Measurements from ENCODE around the gene RFX1. TPM values are rescaled to one million over a fixed set of nuclear protein-coding genes. Genes with fewer than 3 reads are reported as not detected.
A peak's percentile ranks its signal among the peaks of the same experiment; 100 is the strongest.

RFX1 gene
- total RNA-seq (2021) = 20.4 to 23.2 TPM (median 21.4 TPM) in 3 replicates
- Bru-seq, nascent RNA = percentile 48 among the genes with signal in this experiment
- long read RNA-seq, experiment 1, partial matches to known transcripts = 4 of 6 reads
- long read RNA-seq, experiment 1, other reads (novel, unspliced or antisense) = 2 of 6 reads
- long read RNA-seq, experiment 2, partial matches to known transcripts = 31 of 38 reads
- long read RNA-seq, experiment 2, other reads (novel, unspliced or antisense) = 7 of 38 reads
- long read RNA-seq, experiment 3 = 0 reads

DNA sequence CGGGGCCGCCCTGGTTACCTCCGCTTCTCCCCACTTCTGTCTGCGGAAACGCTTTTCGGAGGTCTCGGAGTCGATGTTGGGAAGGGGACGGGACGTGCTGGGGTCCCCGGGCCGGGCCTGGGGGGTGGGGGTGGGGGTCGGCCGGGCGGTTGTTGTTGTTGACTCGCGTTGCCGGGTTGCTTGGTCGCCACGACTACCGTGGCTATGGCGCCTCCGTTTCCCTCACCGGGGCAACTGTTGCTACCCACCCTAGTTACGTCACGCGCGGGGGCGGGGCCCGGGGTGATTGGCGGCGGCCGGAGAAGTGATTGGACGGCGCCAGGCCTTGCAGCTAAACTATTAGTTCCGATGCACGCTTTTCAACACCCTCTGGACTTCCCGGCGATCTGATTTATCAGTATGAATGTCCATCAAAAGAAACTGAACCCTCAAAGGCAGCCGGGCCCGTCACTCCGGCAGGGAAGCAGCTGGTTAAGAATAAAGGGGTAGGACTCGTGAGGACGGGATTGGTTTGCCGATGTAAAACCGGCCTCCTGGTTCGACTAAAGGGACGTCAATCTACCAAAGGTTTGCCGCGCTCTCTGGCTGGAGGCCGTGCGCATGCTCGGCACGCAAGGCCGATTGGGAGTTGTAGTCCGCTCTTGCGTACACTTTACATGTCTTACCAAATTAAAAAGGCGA lies at the start of gene RFX1:
Gene RFX1 (minus strand): TSS at position 236 of the 681 bp plus-strand sequence. CDS start 12,477 bp downstream, outside the sequence.
- ATAC-seq (peak; percentile 85), DNase-seq (ENCODE audit: low spot score) (peak; percentile 100)
- ChIA-PET CTCF (interaction anchor here (0.6 to 3.0 kb wide), 10 partner anchors 13 to 130 kb away, joined by 3 to 19 read pairs (median 8); partner anchors contain the start of genes ASF1B, IL27RA and MISP3), POLR2A (interaction anchor here (0.5 to 1.8 kb wide), 5 partner anchors 25 to 105 kb away, joined by 3 to 11 read pairs (median 4); partner anchors contain the start of gene IL27RA)
- Mint-ChIP-seq H3K4me3 (peak within 1 kb of the TSS; percentile 92), H3K27ac (peak within 1 kb of the TSS; percentile 100), H3K27me3 (ENCODE audit: low read depth) (peaks cover 4% of the 10 kb centered on the region), H3K4me1 (peaks cover 19% of the 10 kb centered on the region), H3K36me3 (0 out of 2 replicates have a peak, but pooled peaks cover under 1% of the 10 kb centered on the region), H3K9me3 (no peaks in the 10 kb centered on the region)
- no peak for TF ChIP-seq ZNF121 (CRISPR knock-in tag; IDR thresholded peaks at IDR 0.05)
- TF ChIP-seq ATF1 (CRISPR knock-in tag; IDR thresholded peaks at IDR 0.05) = no peak
- TF ChIP-seq OVOL2 (CRISPR knock-in tag; IDR thresholded peaks at IDR 0.05; ENCODE audit: borderline replicate concordance) = no peak
- TF ChIP-seq MXD4 (CRISPR knock-in tag; IDR thresholded peaks at IDR 0.05; ENCODE audit: borderline replicate concordance) = no peak
- TF ChIP-seq IRF2 (CRISPR knock-in tag; IDR thresholded peaks at IDR 0.05; ENCODE audit: borderline replicate concordance, low read depth) = no peak
- TF ChIP-seq KAT7 (CRISPR knock-in tag; IDR thresholded peaks at IDR 0.05; ENCODE audit: borderline replicate concordance) = no peak
- TF ChIP-seq, protein P1, sequence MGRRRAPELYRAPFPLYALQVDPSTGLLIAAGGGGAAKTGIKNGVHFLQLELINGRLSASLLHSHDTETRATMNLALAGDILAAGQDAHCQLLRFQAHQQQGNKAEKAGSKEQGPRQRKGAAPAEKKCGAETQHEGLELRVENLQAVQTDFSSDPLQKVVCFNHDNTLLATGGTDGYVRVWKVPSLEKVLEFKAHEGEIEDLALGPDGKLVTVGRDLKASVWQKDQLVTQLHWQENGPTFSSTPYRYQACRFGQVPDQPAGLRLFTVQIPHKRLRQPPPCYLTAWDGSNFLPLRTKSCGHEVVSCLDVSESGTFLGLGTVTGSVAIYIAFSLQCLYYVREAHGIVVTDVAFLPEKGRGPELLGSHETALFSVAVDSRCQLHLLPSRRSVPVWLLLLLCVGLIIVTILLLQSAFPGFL (CRISPR knock-in tag; IDR thresholded peaks at IDR 0.05; ENCODE audit: borderline replicate concordance) = no peak
- TF ChIP-seq, protein P2, sequence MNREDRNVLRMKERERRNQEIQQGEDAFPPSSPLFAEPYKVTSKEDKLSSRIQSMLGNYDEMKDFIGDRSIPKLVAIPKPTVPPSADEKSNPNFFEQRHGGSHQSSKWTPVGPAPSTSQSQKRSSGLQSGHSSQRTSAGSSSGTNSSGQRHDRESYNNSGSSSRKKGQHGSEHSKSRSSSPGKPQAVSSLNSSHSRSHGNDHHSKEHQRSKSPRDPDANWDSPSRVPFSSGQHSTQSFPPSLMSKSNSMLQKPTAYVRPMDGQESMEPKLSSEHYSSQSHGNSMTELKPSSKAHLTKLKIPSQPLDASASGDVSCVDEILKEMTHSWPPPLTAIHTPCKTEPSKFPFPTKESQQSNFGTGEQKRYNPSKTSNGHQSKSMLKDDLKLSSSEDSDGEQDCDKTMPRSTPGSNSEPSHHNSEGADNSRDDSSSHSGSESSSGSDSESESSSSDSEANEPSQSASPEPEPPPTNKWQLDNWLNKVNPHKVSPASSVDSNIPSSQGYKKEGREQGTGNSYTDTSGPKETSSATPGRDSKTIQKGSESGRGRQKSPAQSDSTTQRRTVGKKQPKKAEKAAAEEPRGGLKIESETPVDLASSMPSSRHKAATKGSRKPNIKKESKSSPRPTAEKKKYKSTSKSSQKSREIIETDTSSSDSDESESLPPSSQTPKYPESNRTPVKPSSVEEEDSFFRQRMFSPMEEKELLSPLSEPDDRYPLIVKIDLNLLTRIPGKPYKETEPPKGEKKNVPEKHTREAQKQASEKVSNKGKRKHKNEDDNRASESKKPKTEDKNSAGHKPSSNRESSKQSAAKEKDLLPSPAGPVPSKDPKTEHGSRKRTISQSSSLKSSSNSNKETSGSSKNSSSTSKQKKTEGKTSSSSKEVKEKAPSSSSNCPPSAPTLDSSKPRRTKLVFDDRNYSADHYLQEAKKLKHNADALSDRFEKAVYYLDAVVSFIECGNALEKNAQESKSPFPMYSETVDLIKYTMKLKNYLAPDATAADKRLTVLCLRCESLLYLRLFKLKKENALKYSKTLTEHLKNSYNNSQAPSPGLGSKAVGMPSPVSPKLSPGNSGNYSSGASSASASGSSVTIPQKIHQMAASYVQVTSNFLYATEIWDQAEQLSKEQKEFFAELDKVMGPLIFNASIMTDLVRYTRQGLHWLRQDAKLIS (CRISPR knock-in tag; IDR thresholded peaks at IDR 0.05; ENCODE audit: borderline replicate concordance) = no peak
- TF ChIP-seq SP1 (CRISPR knock-in tag; conservative IDR thresholded peaks at IDR 0.05) = peak; percentile 76; the same call in 1 of the 2 replicates
- TF ChIP-seq SMAD4 (CRISPR knock-in tag; IDR thresholded peaks at IDR 0.05) = no peak
- no peak for TF ChIP-seq ZBTB21 (CRISPR knock-in tag; IDR thresholded peaks at IDR 0.05; ENCODE audit: borderline replicate concordance)
- peak; percentile 98 for TF ChIP-seq NFYB (CRISPR knock-in tag; conservative IDR thresholded peaks at IDR 0.05; ENCODE audit: low read depth)
- TF ChIP-seq, protein P3, sequence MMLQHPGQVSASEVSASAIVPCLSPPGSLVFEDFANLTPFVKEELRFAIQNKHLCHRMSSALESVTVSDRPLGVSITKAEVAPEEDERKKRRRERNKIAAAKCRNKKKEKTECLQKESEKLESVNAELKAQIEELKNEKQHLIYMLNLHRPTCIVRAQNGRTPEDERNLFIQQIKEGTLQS (CRISPR knock-in tag; conservative IDR thresholded peaks at IDR 0.05) = no peak
- TF ChIP-seq, protein P4, sequence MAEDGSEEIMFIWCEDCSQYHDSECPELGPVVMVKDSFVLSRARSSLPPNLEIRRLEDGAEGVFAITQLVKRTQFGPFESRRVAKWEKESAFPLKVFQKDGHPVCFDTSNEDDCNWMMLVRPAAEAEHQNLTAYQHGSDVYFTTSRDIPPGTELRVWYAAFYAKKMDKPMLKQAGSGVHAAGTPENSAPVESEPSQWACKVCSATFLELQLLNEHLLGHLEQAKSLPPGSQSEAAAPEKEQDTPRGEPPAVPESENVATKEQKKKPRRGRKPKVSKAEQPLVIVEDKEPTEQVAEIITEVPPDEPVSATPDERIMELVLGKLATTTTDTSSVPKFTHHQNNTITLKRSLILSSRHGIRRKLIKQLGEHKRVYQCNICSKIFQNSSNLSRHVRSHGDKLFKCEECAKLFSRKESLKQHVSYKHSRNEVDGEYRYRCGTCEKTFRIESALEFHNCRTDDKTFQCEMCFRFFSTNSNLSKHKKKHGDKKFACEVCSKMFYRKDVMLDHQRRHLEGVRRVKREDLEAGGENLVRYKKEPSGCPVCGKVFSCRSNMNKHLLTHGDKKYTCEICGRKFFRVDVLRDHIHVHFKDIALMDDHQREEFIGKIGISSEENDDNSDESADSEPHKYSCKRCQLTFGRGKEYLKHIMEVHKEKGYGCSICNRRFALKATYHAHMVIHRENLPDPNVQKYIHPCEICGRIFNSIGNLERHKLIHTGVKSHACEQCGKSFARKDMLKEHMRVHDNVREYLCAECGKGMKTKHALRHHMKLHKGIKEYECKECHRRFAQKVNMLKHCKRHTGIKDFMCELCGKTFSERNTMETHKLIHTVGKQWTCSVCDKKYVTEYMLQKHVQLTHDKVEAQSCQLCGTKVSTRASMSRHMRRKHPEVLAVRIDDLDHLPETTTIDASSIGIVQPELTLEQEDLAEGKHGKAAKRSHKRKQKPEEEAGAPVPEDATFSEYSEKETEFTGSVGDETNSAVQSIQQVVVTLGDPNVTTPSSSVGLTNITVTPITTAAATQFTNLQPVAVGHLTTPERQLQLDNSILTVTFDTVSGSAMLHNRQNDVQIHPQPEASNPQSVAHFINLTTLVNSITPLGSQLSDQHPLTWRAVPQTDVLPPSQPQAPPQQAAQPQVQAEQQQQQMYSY (CRISPR knock-in tag; IDR thresholded peaks at IDR 0.05) = no peak
- TF ChIP-seq, protein P5, sequence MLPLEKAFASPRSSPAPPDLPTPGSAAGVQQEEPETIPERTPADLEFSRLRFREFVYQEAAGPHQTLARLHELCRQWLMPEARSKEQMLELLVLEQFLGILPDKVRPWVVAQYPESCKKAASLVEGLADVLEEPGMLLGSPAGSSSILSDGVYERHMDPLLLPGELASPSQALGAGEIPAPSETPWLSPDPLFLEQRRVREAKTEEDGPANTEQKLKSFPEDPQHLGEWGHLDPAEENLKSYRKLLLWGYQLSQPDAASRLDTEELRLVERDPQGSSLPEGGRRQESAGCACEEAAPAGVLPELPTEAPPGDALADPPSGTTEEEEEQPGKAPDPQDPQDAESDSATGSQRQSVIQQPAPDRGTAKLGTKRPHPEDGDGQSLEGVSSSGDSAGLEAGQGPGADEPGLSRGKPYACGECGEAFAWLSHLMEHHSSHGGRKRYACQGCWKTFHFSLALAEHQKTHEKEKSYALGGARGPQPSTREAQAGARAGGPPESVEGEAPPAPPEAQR (CRISPR knock-in tag; IDR thresholded peaks at IDR 0.05) = no peak
- TF ChIP-seq, protein P6, sequence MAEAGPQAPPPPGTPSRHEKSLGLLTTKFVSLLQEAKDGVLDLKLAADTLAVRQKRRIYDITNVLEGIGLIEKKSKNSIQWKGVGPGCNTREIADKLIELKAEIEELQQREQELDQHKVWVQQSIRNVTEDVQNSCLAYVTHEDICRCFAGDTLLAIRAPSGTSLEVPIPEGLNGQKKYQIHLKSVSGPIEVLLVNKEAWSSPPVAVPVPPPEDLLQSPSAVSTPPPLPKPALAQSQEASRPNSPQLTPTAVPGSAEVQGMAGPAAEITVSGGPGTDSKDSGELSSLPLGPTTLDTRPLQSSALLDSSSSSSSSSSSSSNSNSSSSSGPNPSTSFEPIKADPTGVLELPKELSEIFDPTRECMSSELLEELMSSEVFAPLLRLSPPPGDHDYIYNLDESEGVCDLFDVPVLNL (CRISPR knock-in tag; IDR thresholded peaks at IDR 0.05; ENCODE audit: borderline replicate concordance, low read depth) = peak; percentile 78; the same call in 1 of the 2 replicates
- TF ChIP-seq CREB1 (CRISPR knock-in tag; IDR thresholded peaks at IDR 0.05) = no peak
- no peak for TF ChIP-seq ZNF317 (CRISPR knock-in tag; IDR thresholded peaks at IDR 0.05; ENCODE audit: borderline replicate concordance, low read depth)
- no peak for TF ChIP-seq GTF2I (CRISPR knock-in tag; conservative IDR thresholded peaks at IDR 0.05)
- TF ChIP-seq, protein P7, sequence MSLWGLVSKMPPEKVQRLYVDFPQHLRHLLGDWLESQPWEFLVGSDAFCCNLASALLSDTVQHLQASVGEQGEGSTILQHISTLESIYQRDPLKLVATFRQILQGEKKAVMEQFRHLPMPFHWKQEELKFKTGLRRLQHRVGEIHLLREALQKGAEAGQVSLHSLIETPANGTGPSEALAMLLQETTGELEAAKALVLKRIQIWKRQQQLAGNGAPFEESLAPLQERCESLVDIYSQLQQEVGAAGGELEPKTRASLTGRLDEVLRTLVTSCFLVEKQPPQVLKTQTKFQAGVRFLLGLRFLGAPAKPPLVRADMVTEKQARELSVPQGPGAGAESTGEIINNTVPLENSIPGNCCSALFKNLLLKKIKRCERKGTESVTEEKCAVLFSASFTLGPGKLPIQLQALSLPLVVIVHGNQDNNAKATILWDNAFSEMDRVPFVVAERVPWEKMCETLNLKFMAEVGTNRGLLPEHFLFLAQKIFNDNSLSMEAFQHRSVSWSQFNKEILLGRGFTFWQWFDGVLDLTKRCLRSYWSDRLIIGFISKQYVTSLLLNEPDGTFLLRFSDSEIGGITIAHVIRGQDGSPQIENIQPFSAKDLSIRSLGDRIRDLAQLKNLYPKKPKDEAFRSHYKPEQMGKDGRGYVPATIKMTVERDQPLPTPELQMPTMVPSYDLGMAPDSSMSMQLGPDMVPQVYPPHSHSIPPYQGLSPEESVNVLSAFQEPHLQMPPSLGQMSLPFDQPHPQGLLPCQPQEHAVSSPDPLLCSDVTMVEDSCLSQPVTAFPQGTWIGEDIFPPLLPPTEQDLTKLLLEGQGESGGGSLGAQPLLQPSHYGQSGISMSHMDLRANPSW (CRISPR knock-in tag; conservative IDR thresholded peaks at IDR 0.05; ENCODE audit: low read depth) = no peak
- TF ChIP-seq ZNF423 (CRISPR knock-in tag; IDR thresholded peaks at IDR 0.05) = no peak
